Effector memory CD4-positive, alpha-beta T cell (primary cell): ENCODE results near the gene SPDYC.

Source experiments
- DNase-seq, 3 donors: peaks; one replicate each; pipeline ENCODE4 v3.0.0-alpha.2; 2020
- H3K27ac ChIP-seq: 2 replicates; pipeline ENCODE4 v1.7.0; 2013; ENCODE audit warnings: mild to moderate bottlenecking, low read length, moderate library complexity; ENCODE audit not compliant: insufficient read depth, poor library complexity, severe bottlenecking
- H3K27me3 ChIP-seq: replicated peaks from 2 replicates; pipeline ENCODE4 v1.7.0; 2013; ENCODE audit warnings: mild to moderate bottlenecking, low read length; ENCODE audit not compliant: insufficient read depth, control insufficient read depth, poor library complexity, severe bottlenecking
- H3K36me3 ChIP-seq: 2 replicates; pipeline ENCODE4 v1.7.0; 2013; ENCODE audit warnings: mild to moderate bottlenecking, low read length, moderate library complexity; ENCODE audit not compliant: control insufficient read depth, insufficient read depth
- H3K4me1 ChIP-seq: 2 replicates; pipeline ENCODE4 v1.7.0; 2013; ENCODE audit warnings: low read length, mild to moderate bottlenecking; ENCODE audit not compliant: control insufficient read depth, insufficient read depth, poor library complexity, severe bottlenecking
- H3K4me3 ChIP-seq: 2 replicates; pipeline ENCODE4 v1.7.0; 2013; ENCODE audit warnings: low read length, low read depth, mild to moderate bottlenecking; ENCODE audit not compliant: insufficient read depth, poor library complexity, severe bottlenecking
- H3K9me3 ChIP-seq: 2 replicates; pipeline ENCODE4 v1.7.0; 2013; ENCODE audit warnings: mild to moderate bottlenecking, low read length, moderate library complexity; ENCODE audit not compliant: control insufficient read depth

Gene SPDYC

DNA sequence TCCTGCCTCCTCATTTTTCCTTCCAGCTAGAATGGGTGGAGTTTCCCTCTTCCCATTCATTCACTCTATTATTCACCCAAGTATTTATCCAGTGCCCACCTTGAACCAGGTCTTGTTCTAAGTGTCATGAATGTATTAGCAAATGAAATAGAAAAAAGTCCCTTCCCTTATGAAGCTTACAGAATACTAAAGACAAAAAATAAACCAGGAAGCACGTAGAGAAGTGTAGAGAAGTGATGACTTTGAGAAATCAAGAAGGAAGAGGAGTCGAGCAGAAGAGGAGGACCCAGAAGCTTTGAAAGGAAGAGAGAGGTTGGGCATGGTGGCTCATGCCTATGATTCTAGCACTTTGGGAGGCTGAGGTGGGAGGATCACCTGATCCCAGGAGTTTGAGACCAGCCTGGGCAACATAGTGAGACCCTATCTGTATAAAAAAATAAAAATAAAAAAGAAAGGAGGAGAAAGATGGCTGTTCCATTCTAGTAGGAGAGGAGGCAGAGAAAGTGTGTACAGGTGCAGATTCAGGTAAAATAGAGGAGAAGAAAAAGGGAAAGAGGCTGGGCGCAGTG, 18.6 kb upstream of the SPDYC start:
- Histone ChIP-seq H3K4me1 (no peaks in the 10 kb centered on the region), H3K4me3 (no peak overlapping the region), H3K36me3 (no peaks in the 10 kb centered on the region), H3K9me3 (no peaks in the 10 kb centered on the region), H3K27me3 (no peaks in the 10 kb centered on the region), H3K27ac (no peak overlapping the region)
- DNase-seq = no peak

DNA sequence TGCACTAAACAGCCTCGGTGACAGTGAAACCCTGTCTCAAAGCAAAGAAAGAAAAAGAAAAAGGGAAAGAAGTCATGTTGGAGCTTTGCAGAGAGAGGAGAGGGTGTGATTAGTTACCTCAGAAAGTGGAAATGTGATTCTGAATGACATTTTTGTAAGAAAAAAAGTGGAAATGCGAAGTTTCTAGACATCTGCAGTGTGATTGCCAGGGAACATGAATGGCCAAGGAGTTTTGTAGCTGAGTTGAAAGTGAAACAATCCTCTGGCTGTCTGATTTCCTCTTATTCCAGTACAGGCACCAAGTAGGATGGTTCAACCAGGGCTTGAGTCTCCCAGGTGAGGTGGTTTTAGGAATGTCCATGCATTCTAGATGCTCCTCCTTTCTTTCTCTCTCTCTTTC, 17.9 kb upstream of the SPDYC start:
- Histone ChIP-seq H3K4me1 (no peaks in the 10 kb centered on the region), H3K4me3 (no peak overlapping the region), H3K27ac (no peak overlapping the region), H3K9me3 (no peaks in the 10 kb centered on the region), H3K36me3 (no peaks in the 10 kb centered on the region), H3K27me3 (no peaks in the 10 kb centered on the region)
- DNase-seq = no peak

DNA sequence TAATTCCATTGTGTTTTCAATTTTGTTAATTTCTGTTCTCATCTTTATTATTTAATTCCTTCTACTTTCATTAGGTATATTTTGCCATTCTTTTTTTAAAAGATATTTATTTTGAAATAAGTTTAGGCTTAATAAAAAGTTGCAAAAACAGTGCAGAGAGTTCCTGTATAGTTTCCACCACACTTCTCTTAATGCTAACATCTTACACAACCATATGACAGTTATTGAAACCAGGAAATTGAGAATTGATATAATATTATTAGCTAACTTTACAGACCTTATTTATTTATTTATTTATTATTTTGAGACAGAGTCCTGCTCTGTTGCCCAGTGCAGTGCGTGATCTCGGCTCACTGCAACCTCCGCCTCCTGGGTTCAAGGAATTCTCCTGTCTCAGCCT, 13.8 kb upstream of the SPDYC start:
- Histone ChIP-seq H3K27ac (no peak overlapping the region), H3K4me3 (no peak overlapping the region), H3K36me3 (no peaks in the 10 kb centered on the region), H3K27me3 (no peaks in the 10 kb centered on the region), H3K9me3 (no peaks in the 10 kb centered on the region), H3K4me1 (no peaks in the 10 kb centered on the region)
- no peak for DNase-seq

DNA sequence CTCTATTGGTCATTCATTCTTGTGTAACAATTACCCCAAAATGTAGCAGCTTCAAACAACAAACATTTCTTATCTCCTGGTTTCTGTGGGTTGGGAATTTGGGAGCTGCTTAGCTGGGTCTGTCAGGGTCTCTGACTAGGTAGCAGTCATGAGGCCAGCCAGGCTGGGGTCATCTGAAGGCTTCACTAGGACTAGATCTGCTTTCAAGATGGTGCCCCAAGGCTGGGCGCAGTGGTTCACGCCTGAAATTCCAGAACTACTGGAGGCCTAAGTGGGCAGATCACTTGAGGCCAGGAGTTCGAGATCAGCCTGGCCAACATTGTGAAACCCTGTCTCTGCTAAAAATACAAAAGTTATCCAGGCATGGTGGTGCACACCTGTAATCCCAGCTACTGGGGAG, 13.1 kb upstream of the SPDYC start:
- Histone ChIP-seq H3K4me3 (no peak overlapping the region), H3K4me1 (no peaks in the 10 kb centered on the region), H3K36me3 (no peaks in the 10 kb centered on the region), H3K27me3 (no peaks in the 10 kb centered on the region), H3K9me3 (no peaks in the 10 kb centered on the region), H3K27ac (no peak overlapping the region)
- no peak for DNase-seq

DNA sequence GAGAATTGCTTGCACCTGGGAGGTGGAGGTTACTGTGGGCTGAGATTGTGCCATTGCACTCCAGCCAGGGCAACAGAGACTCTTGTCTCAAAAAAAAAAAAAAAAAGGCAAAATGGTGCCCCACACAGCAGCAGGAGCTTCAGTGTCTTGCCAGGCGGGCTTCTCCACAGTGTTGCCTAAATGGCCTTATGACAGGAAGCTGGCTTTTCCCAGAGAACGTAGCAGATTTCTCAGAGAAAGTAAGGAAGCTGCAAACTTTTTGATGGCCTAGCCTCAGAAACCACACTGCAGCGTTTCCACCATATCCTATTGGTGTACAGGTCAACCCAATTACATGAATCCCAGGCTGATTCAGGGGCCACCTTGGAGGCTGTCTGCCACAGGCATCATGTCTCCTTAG, 12.7 kb upstream of the SPDYC start:
- DNase-seq = no peak
- Histone ChIP-seq H3K27ac (no peak overlapping the region), H3K4me1 (no peaks in the 10 kb centered on the region), H3K4me3 (no peak overlapping the region), H3K27me3 (no peaks in the 10 kb centered on the region), H3K36me3 (no peaks in the 10 kb centered on the region), H3K9me3 (no peaks in the 10 kb centered on the region)

DNA sequence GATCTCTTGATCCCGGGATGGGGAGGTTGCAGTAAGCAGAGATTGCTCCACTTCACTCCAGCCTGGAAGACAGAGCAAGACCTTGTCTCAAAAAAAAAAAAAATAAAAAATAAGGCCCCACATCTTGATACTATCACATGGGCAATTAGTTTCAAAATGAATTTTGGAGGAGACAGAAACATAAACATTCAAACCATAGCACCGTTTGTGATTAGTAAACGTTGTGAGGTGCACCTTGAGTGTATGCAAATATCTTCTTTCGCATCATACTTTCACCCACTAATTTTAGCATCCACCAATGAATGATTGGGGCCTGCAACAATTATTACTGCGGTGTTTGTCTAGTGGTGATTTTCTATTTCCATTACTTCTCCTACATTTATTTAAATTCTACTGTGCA, 11.0 kb upstream of the SPDYC start:
- no peak overlapping the region for H3K4me3 ChIP-seq
- H3K9me3 ChIP-seq = no peaks in the 10 kb centered on the region
- no peaks in the 10 kb centered on the region for H3K27me3 ChIP-seq
- H3K36me3 ChIP-seq = no peaks in the 10 kb centered on the region
- H3K4me1 ChIP-seq = no peaks in the 10 kb centered on the region
- no peak for DNase-seq
- H3K27ac ChIP-seq = no peak overlapping the region

DNA sequence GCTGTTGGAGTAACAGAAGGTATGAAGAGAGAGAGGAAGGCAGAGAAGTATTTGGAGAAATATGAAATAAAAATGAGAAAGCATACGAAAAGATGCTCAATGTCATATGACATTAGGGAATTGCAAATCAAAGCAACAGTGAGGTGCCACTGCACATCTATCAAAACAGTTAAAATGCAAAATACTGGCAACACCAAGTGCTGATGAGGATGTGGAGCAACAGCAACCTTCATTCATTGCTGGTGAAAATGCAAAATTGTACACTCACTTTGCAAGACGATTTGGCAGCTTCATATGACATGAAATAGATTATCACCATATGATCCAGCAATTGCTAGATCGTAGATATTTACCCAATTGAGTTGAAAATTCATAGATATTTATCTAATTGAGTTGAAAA, 9.4 kb upstream of the SPDYC start:
- Histone ChIP-seq H3K4me3 (no peak overlapping the region), H3K27me3 (no peaks in the 10 kb centered on the region)
- DNase-seq = no peak

DNA sequence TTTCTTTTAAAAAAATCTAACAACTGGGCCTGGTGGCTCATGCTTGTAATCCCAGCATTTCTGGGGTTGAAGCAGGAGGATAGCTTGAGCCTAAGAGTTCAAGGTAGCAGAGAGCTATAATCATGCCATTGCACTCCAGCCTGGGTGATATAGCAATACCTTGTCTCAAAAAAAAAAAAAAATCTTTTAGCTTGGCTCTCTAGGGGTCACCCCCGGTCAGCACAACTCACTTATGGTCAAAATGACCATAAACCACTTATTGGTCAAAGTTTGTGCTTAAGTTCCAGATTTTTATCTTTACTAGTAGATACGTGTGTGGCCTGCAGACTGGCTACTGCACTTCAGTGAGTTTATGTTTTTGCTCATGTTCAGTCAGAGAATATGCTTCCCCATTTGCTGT, 6.3 kb upstream of the SPDYC start:
- no peak for DNase-seq
- H3K36me3 ChIP-seq = no peaks in the 10 kb centered on the region
- no peaks in the 10 kb centered on the region for H3K27me3 ChIP-seq
- no peak overlapping the region for H3K27ac ChIP-seq
- no peak overlapping the region for H3K4me3 ChIP-seq
- H3K4me1 ChIP-seq = no peaks in the 10 kb centered on the region
- H3K9me3 ChIP-seq = no peaks in the 10 kb centered on the region

More for the DNA sequence above, 9.4 kb upstream of the SPDYC start:
- Histone ChIP-seq H3K4me1 (no peaks in the 10 kb centered on the region), H3K9me3 (no peaks in the 10 kb centered on the region), H3K36me3 (no peaks in the 10 kb centered on the region), H3K27ac (no peak overlapping the region)

DNA sequence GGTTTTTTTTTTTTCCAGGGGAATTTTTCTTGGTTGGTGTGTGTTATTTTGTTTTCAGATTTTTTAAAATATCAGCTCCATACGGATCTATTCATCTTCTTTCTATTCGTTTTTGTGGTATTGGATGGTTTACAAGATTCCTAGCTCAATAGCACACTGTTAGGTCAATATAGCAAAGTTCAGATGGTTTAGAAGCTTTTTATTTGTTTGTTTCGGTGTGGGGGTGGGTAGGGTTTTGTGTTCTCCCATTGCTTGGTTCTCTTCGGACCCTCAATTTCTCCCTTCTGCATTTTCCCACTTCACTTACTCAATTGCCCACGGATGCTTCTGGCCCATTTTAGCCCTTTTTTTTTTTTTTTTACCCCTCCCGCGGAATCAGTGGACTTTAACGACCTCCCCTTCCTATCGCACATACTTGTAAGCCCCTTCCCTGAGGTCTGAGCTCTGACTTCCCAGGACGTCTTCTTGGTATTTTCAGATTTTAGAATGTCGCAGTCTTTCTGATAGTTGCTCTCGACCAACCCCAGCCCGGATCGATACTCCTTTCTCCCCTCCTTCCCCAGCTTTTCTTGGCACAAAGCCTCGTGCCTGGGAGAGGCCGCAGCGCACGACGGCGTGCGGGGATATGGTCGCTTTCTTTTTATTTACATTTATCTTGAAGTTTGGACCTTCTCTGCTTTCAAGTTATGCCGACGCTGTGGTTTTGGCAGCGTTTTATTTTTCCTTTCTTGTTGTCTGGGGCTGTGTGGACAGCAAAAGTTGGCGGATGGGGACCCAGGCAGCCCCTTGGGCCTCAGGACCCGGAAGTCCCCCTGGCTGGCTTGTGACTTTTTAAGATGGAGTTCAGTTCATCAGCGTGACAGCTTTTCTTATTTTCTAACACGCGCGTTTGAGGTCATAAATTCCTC, 4.4 kb upstream of the SPDYC start:
- no peak for DNase-seq

DNA sequence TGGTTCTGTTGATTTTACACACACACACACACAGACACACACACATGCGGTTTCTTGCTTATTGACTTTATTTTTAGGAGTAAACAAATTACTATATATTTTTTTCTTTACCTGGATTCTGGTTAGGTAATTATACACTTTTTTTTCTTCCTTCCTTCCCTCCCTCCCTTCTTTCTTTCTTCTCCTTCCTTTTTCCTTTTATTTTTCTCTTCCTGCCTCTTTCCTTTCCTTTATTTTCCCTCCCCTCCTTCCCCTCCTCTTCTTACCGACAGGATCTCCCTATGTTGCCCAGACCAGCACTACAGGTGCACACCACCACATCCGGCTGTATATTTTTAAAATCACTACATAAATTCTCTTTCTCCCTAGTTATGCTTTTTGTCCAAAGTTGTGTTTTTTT, 3.1 kb upstream of the SPDYC start:
- Histone ChIP-seq H3K27ac (no peak overlapping the region), H3K9me3 (no peaks in the 10 kb centered on the region), H3K4me1 (no peaks in the 10 kb centered on the region), H3K4me3 (no peak overlapping the region), H3K27me3 (no peaks in the 10 kb centered on the region), H3K36me3 (no peaks in the 10 kb centered on the region)
- no peak for DNase-seq

More for the DNA sequence above, 4.4 kb upstream of the SPDYC start:
- H3K4me1 ChIP-seq = no peaks in the 10 kb centered on the region
- no peaks in the 10 kb centered on the region for H3K27me3 ChIP-seq
- no peaks in the 10 kb centered on the region for H3K9me3 ChIP-seq
- H3K36me3 ChIP-seq = no peaks in the 10 kb centered on the region
- H3K4me3 ChIP-seq = no peak overlapping the region
- no peak overlapping the region for H3K27ac ChIP-seq
